SU-DHL-6 (cell line): Measurements from ENCODE around the gene SPRED3.

Experiments
- H2AFZ ChIP-seq: fragments of 200-600 bp; sonication (generic); 2 replicates; pipeline ENCODE4 v1.6.1; 2014; ENCODE audit warnings: low read depth, mild to moderate bottlenecking, moderate library complexity, mixed read lengths, antibody characterized with exemption, low read length; ENCODE audit not compliant: severe bottlenecking
- H3F3A ChIP-seq: fragments of 200-600 bp; shearing (Covaris generic); 2 replicates; pipeline ENCODE4 v1.6.0; 2016; ENCODE audit warnings: antibody characterized with exemption, mild to moderate bottlenecking; ENCODE audit not compliant: insufficient read depth
- H3K27ac ChIP-seq: fragments of 200-600 bp; sonication (generic); 2 replicates; pipeline ENCODE4 v1.5.1; 2016; ENCODE audit warnings: low read depth, mild to moderate bottlenecking, low read length, moderate library complexity, mixed read lengths
- H3K27me3 ChIP-seq: fragments of 200-600 bp; sonication (generic), shearing (Covaris generic); 2 replicates; pipeline ENCODE4 v1.6.0; 2014; ENCODE audit warnings: mild to moderate bottlenecking, low read length
- H3K36me3 ChIP-seq: fragments of 200-600 bp; sonication (generic); 2 replicates; pipeline ENCODE4 v1.6.1; 2014; ENCODE audit warnings: mild to moderate bottlenecking, low read length, mixed read lengths
- H3K4me2 ChIP-seq: fragments of 300-600, 200-600 bp; shearing (Covaris generic), sonication (generic); 2 replicates; pipeline ENCODE4 v1.6.0; 2014; ENCODE audit warnings: low read length, low read depth, mild to moderate bottlenecking; ENCODE audit not compliant: poor library complexity, severe bottlenecking
- H3K4me3 ChIP-seq: fragments of 200-600 bp; sonication (generic); 2 replicates; pipeline ENCODE4 v1.5.1; 2014; ENCODE audit warnings: antibody characterized with exemption, low read length, mild to moderate bottlenecking, mixed read lengths; ENCODE audit not compliant: insufficient read depth, poor library complexity, severe bottlenecking
- H3K79me2 ChIP-seq: fragments of 200-600 bp; sonication (generic); 2 replicates; pipeline ENCODE4 v1.6.1; 2014; ENCODE audit warnings: mild to moderate bottlenecking, low read length, moderate library complexity; ENCODE audit not compliant: insufficient read depth
- H3K9ac ChIP-seq: fragments of 200-600 bp; sonication (generic); 2 replicates; pipeline ENCODE4 v1.7.0; 2014; ENCODE audit warnings: mild to moderate bottlenecking, low read length
- H3K9me2 ChIP-seq: fragments of 200-600 bp; sonication (generic); replicated peaks from 2 replicates; pipeline ENCODE4 v1.6.1; 2014; ENCODE audit warnings: low read length; ENCODE audit not compliant: insufficient read depth
- H3K9me3 ChIP-seq: fragments of 200-600 bp; sonication (generic); 2 replicates; pipeline ENCODE4 v1.6.1; 2014; ENCODE audit warnings: low read length, mixed read lengths; ENCODE audit not compliant: insufficient read depth
- H4K20me1 ChIP-seq: fragments of 200-600 bp; sonication (generic); 2 replicates; pipeline ENCODE4 v1.6.1; 2014; ENCODE audit warnings: low read depth, mild to moderate bottlenecking, antibody characterized with exemption, low read length, moderate library complexity, mixed read lengths
- EZH2phosphoT487 ChIP-seq: fragments of 200-600 bp; sonication (generic), shearing (Covaris generic); conservative IDR thresholded peaks from 2 replicates; pipeline ENCODE4 v1.6.1; 2018; ENCODE audit warnings: mild to moderate bottlenecking, antibody characterized with exemption, low read length, moderate library complexity, mixed read lengths
- TF ChIP-seq, protein P1 (sequence below): fragments of 200-600 bp; sonication (generic); IDR thresholded peaks from one replicate; pipeline ENCODE4 v1.5.1; 2017; ENCODE audit warnings: antibody characterized with exemption, mild to moderate bottlenecking, low read length, moderate library complexity; ENCODE audit not compliant: insufficient read depth, poor library complexity, severe bottlenecking

SPRED3 gene

DNA sequence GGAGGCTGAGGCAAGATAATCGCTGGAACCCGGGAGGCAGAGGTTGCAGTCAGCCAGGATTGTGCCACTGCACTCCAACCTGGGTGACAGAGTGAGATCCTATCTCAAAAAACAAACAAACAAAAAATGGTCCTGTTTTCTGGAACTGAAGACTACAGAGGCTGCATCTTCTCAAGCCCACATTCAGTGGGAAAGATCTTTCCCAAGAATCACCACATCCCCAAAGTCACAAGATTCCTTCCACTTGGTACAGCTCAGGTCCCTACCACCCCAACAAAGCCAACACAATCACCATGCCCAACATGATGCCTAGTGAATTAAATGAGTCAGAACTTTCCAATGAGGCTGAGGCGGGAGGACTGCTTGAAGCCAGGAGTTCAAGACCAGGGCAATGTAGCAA is 37.6 kb upstream of the SPRED3 start:
- Histone ChIP-seq H3K27ac (no peak overlapping the region), H3K79me2 (no peaks in the 10 kb centered on the region), H3K9ac (no peak overlapping the region), H3K9me2 (no peaks in the 10 kb centered on the region), H3K4me2 (no peak overlapping the region), H4K20me1 (no peaks in the 10 kb centered on the region), H3K27me3 (no peaks in the 10 kb centered on the region), H3K4me3 (no peak overlapping the region), H3F3A (no peaks in the 10 kb centered on the region), H3K36me3 (no peaks in the 10 kb centered on the region), H2AFZ (no peak overlapping the region), H3K9me3 (no peaks in the 10 kb centered on the region)
- no peak for TF ChIP-seq EZH2phosphoT487
- TF ChIP-seq, protein P1, sequence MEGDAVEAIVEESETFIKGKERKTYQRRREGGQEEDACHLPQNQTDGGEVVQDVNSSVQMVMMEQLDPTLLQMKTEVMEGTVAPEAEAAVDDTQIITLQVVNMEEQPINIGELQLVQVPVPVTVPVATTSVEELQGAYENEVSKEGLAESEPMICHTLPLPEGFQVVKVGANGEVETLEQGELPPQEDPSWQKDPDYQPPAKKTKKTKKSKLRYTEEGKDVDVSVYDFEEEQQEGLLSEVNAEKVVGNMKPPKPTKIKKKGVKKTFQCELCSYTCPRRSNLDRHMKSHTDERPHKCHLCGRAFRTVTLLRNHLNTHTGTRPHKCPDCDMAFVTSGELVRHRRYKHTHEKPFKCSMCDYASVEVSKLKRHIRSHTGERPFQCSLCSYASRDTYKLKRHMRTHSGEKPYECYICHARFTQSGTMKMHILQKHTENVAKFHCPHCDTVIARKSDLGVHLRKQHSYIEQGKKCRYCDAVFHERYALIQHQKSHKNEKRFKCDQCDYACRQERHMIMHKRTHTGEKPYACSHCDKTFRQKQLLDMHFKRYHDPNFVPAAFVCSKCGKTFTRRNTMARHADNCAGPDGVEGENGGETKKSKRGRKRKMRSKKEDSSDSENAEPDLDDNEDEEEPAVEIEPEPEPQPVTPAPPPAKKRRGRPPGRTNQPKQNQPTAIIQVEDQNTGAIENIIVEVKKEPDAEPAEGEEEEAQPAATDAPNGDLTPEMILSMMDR: no peak

DNA sequence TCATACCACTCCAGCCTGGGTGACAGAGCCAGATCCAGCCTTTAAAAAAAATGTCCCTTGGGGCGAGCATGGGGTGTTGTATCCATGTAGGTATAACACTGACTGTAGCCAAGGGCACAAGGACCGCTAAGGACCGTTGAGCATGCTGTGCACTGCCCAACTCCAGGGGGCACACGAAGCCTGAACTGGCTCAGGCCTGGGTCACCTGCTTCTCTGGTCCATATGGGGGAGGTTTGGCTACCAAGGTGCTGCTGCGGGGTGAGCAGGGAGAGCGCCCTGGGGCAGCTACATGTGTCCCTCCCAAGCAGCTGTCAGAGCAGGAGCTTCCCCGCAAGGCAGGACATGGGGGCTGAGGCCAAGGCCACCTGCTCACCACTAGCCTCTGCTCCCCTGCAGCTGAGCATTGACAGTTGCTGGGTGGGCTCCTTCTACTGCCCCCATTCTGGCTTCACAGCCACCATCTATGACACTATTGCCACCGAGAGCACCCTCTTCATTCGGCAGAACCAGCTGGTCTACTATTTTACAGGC is 36.6 kb upstream of the SPRED3 start:
- TF ChIP-seq, protein P1: no peak
- TF ChIP-seq EZH2phosphoT487: no peak
- Histone ChIP-seq H3K79me2 (no peaks in the 10 kb centered on the region), H3K4me2 (no peak overlapping the region), H3K9me2 (no peaks in the 10 kb centered on the region), H3K27me3 (no peaks in the 10 kb centered on the region), H3F3A (no peaks in the 10 kb centered on the region), H3K4me3 (no peak overlapping the region), H4K20me1 (no peaks in the 10 kb centered on the region), H3K36me3 (no peaks in the 10 kb centered on the region), H3K9me3 (no peaks in the 10 kb centered on the region), H3K27ac (no peak overlapping the region), H3K9ac (no peak overlapping the region), H2AFZ (no peak overlapping the region)

DNA sequence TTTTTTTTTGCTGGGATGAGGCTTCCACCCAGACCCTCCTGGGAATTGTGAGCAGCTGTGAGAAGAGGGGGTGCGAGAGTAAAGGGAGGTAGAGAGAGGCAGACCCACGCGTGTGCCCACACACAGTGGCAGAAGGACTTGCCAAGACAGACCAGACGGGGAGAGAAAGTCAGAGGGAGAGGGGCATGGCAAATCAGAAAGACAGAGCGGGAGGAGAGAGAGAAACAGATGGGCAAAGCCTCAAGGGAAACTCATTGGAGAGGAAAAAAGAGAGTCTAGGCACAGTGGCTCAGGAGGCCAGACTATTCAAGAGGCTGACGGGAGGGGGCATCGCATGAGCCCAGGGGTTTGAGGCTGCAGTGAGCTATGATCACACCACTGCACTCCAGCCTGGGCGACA is 35.9 kb upstream of the SPRED3 start:
- H3K9ac ChIP-seq: no peak overlapping the region
- TF ChIP-seq, protein P1: no peak

More for the DNA sequence above, 35.9 kb upstream of the SPRED3 start:
- no peak overlapping the region for H2AFZ ChIP-seq
- H3K4me3 ChIP-seq: no peak overlapping the region
- H3F3A ChIP-seq: no peaks in the 10 kb centered on the region
- H3K36me3 ChIP-seq: no peaks in the 10 kb centered on the region
- H3K9me3 ChIP-seq: no peaks in the 10 kb centered on the region
- H3K27me3 ChIP-seq: no peaks in the 10 kb centered on the region
- H3K27ac ChIP-seq: no peak overlapping the region
- no peak overlapping the region for H3K4me2 ChIP-seq
- H3K79me2 ChIP-seq: no peaks in the 10 kb centered on the region
- no peaks in the 10 kb centered on the region for H3K9me2 ChIP-seq
- no peaks in the 10 kb centered on the region for H4K20me1 ChIP-seq
